ENCODE data around the gene DCAF15.

DCAF15 gene

GRCh38 chr19:13930402-13930801 lies 21.9 kb upstream of the DCAF15 start:
- no peak for DNase-seq (ENCODE audit: low read depth in 2 of 2)

DNA sequence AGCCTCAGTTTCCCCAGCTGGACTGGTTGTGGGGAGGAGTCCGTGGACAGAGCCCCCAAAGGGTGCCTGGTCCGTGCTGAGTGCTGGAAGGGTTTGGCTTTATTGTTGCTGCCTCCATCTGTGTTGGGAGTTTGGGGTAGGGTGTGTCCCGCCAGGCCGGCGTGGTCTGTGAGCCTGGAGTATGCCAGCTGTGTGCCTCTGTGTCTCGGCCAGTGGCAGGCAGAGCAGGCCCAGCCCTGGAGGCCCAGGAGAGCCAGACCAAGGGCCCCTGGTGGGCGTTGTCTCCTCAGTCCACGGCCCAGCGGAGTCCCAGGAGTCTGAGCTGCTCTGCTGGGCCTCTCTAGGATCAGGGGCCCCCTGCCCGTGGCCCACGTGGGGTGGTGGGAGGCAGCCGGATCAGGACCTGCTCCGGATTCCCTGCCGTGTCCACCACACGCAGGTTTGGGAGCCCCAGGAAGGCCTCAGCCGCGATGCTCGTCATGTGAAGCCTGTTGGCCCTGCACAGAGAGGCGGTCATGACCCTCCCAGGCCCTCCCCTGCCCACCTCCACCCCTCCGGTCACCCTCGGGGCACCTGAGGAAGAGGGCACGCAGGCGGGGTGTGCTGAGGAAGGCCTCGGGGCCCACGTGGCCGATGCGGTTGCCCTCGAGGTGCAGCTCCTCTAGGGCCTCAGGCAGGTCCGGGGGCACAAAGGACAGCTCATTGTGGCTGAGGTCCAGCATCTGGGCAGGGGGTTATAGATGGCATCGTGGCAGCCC lies 20.7 kb upstream of the DCAF15 start:
- DNase-seq (ENCODE audit: low read depth in 2 of 2) = no peak

GRCh38 chr19:13932149-13932637 lies 20.1 kb upstream of the DCAF15 start:
- no peak for DNase-seq (ENCODE audit: low read depth in 2 of 2)

DNA sequence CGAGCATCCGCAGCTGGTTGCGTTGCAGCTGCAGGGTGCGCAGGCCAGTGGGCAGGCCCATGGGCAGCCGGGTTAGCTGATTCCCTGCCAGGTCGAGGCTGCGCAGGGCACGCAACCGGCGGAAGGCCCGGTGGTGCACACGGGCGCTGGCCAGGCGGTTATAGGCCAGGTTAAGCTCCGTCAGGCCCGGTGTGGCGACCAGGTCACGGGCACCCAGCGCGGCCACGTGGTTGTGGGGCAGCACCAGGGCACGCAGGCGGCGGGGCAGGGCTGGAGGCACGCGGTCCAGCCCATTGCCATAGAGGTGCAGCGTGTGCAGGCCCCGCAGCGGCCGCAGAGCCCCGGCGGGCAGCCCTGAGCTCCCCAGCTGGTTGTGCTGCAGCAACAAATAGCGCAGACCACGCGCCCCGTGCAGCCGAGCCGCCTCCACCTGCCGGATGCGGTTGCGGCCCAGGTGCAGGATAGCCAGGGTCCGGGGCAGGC lies 19.4 kb upstream of the DCAF15 start:
- no peak for DNase-seq (ENCODE audit: low read depth in 2 of 2)

DNA sequence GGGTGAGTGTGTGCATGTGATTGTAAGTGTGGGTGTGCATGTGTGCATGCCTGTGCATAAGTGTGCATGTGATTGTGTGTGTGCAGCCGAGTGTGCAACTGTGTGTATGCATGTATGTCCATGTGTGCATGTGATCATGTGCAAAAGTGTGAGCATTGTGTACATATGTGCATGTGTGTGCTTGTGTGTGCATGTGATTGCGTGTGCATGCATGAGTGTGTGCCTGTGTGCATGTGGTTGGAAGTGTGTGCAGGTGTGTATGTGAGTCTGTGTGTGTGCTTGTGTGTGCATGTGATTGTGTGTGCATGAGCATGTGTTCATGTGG lies 17.6 kb upstream of the DCAF15 start:
- DNase-seq (ENCODE audit: low read depth in 2 of 2) = no peak

- DNase-seq (ENCODE audit: low read depth in 2 of 2) = no peak
These were observed 16.4 kb upstream of the DCAF15 start for GRCh38 chr19:13935765-13936510.

GRCh38 chr19:13937479-13938300 lies 14.6 kb upstream of the DCAF15 start:
- DNase-seq (ENCODE audit: low read depth in 2 of 2) = no peak

GRCh38 chr19:13938301-13939064 lies 13.8 kb upstream of the DCAF15 start, which contains the start of gene PODNL1:
PODNL1 (minus strand) TSS chr19:13938417; CDS start chr19:13938181, 236 bp downstream.
- DNase-seq (ENCODE audit: low read depth in 2 of 2) = no peak

DNA sequence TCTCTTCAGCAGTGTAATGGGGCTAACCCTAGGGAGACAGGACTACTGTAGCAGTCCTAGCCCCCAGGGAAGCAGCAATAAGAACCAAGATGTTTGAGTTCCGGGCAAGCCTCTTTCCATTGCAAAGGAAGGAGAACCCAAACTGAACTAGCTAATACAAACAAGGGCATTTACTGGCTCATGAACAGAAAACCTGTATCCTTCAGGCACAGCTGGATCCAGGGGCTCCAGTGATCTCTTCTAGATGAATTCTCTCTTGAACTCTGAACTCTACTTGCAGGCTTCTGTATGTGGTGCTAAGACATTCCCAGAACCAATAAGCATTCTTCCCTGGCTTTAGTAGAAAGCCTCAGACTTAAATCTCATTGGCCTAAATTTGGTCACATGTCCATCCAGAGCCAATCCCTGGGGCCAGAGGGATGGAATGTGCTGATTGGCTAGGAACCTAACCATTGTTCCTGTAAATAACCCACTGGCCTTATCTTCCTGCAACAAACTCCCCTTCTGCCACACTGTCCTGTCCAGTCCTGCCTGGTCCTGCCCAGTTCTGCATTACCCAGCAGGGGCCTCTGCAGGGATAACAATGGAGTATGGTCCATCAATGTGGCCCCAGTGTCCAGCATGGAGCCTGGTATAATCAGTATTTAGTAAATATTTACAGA lies 10.2 kb upstream of the DCAF15 start:
- no peak for DNase-seq (ENCODE audit: low read depth in 2 of 2)

DNA sequence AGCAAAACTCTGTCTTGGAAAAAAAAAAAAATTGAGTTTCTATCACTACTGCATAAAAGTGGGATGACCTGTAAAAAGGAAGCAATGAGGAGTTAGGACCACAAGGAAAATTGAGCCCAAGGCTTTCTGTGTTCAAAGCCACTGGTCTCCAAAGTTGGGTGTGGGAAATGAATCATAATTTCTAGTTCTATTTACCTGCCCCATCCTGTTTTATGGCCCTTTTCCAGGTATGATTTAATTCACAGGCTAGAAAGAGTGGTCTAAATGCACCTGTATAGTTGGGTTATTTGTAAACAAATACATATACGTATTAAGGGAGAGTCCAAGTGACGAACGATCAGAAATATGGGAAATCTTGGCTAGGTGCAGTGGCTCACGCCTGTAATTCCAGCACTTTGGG lies 5.9 kb upstream of the DCAF15 start:
- no peak for DNase-seq (ENCODE audit: low read depth in 2 of 2)

DNA sequence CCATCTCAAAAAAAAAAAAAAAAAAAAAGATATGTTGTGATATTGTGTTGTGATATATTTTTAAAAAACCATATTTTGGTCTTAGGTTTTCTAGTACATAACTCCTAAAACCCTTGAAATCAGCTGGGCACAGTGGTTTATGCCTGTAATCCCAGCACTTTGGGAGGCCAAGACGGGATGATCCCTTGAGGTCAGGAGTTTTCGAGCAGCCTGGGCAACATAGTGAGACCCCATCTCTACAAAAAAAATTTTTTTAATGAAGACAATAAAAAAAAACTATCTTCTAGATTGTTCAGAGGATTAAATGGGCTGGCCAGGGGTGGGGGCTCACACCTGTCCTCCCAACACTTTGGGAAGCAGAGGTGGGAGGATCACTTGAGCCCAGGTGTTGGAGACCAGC lies 1.3 kb upstream of the DCAF15 start:
- DNase-seq (ENCODE audit: low read depth in 2 of 2) = no peak

DNA sequence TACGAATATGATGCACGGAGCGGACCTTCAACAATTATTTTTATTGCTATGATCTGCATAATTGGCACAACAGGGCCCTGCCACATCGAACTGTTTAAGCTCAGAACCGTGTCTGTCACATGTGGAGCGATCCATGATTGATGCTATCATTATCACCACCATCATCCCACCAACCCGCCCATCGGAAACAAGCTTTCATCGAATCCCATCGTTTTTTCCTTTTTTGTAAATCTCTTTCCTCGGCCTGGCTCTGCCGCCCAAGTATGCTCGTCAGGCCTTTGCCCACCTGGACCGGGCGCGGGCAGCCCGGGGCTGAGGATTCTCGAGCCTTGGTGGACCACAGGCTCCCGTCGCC lies 533 bp upstream of the DCAF15 start:
- no peak for DNase-seq (ENCODE audit: low read depth in 2 of 2)

DNA sequence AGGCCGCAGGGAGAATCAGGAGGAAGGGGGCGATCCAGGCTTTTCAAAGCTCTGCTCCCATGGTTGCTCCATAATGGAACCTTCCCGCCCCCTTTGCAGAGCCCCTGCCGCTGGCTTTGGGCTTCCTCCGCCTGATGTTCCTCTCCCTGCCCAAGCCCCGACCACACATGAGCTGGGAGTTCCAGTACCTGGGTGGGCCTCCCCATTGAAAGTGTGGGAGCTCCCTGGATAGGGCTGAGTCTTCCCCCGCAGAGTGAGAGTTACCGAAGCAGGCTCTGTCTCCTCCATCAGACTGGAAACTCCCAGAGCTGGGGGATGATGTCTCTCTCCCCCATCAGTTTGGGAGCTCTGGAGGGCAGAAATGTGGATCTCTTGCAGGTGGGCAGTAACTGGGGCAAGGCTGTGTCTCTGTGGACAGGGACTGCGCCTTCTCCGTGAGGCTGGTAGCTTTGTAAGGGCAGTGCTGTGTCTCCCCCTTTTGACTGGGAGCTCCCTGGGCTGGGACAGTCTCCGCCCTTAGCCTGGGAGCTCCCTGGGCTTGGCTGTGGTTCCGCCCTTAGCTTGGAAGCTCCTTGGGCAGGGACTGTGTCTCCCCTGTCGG lies 722 bp downstream of the DCAF15 start:
- no peak for DNase-seq (ENCODE audit: low read depth in 2 of 2)

DNA sequence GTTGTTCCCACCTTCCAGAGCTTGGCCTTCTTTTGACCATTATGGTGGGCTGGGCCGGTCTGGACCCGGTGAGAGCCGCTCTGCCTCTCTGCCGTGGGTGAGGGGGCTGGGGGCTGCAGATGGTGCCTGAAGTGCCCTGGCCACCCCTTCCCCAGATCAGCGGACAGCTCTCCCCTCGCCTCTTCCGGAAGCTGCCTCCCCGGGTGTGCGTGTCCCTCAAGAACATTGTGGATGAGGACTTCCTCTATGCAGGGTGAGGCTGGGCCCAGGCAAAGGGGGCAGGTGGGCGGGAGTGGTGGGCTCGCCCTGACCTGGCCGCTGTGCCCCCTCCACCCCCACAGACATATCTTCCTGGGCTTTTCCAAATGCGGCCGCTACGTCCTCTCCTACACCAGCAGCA lies 1.9 kb downstream of the DCAF15 start:
- no peak for DNase-seq (ENCODE audit: low read depth in 2 of 2)

DNA sequence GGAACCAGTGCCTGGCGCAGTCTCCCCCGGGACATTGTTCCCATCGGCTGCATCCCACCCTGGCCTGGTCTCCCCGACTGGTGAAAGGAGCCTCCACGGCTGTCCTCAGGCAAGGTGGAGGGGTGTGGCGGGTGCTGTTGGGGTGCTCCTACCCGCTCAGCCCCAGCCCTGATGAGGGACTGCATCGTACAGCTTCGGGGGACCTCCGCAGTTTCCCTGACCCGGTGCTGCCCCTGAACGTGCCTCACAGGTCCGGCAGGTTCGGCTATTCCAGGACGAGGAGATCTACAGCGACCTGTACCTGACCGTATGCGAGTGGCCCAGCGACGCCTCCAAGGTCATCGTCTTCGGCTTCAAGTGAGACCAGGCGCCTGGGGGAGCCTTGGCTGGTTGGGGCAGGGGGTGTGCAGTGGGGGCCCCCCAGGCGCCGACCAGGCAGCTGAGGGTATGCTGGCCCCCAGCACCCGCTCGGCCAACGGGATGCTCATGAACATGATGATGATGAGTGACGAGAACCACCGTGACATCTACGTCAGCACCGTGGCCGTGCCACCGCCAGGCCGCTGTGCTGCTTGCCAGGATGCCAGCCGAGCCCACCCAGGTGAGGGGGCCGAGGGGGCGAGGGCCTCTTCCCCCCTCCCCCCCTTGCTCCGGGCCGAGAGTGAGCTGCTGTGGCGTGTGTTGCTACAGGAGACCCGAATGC lies 3.5 kb downstream of the DCAF15 start:
- no peak for DNase-seq (ENCODE audit: low read depth in 2 of 2)

DNA sequence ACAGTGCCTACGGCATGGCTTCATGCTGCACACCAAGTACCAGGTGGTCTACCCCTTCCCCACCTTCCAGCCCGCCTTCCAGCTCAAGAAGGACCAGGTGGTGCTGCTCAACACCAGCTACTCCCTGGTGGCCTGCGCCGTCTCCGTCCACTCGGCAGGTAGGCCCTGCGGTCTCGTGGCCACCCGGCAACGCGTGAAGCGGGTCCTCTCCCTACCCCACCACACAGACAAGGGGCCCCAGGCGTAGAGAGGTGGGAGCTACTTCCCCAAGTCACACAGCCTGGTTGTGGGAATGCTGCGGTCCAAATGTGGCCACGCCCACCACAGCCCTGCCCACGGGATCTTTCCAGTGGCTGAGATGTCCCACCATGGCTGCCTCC lies 4.0 kb downstream of the DCAF15 start:
- DNase-seq (ENCODE audit: low read depth in 2 of 2) = no peak

DNA sequence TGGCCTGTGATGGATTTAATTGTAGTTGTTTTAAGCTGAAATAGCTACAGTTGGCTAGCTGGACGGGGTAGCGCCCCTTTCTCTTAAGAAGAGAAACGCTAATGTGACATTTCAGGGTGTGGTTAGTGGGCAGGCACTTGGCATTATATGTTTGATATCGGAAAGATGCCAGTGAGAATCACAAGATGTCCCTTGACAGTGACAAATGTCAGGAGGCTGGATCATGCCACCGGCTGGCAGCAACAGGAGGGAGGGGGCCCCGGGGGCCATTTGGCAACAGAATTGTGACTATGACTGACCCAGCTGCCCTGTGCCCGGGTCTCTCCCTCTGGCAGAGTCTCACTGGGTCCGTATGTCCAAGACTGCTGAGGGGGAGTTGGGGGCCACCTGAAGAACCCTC lies 4.7 kb downstream of the DCAF15 start:
- DNase-seq (ENCODE audit: low read depth in 2 of 2) = no peak

GRCh38 chr19:13958043-13958442 lies 5.7 kb downstream of the DCAF15 start:
- no peak for DNase-seq (ENCODE audit: low read depth in 2 of 2)

- no peak for DNase-seq (ENCODE audit: low read depth in 2 of 2)
These were observed 7.0 kb downstream of the DCAF15 start for GRCh38 chr19:13959141-13959961.
